HepG2 (cell line): Measurements from ENCODE around the gene TMEM187. TPM values are rescaled to one million over a fixed set of nuclear protein-coding genes. Genes with fewer than 3 reads are reported as not detected.

Source experiments
- ARNT2 ChIP-seq: sonication (generic); formaldehyde crosslinking; IDR thresholded peaks from 2 replicates; pipeline ENCODE4 v1.8.0; 2022; ENCODE audit warnings: mild to moderate bottlenecking, low read depth, missing genetic modification reagents, moderate library complexity
- CCDC6 ChIP-seq: sonication (generic); formaldehyde crosslinking; IDR thresholded peaks from 2 replicates; pipeline ENCODE4 v1.8.1; 2022; ENCODE audit warnings: mild to moderate bottlenecking, missing genetic modification reagents, moderate library complexity
- ISX ChIP-seq: sonication (generic); formaldehyde crosslinking; conservative IDR thresholded peaks from 2 replicates; pipeline ENCODE4 v1.5.0; 2020; ENCODE audit warnings: missing genetic modification reagents
- NFIB ChIP-seq: sonication (generic); formaldehyde crosslinking; IDR thresholded peaks from 2 replicates; pipeline ENCODE4 v1.9.0; 2021; ENCODE audit warnings: missing genetic modification reagents, mild to moderate bottlenecking, borderline replicate concordance
- PRMT3 ChIP-seq: sonication (generic); formaldehyde crosslinking; IDR thresholded peaks from 2 replicates; pipeline ENCODE4 v1.8.1; 2022; ENCODE audit warnings: low read depth, mild to moderate bottlenecking, moderate library complexity, missing genetic modification reagents, borderline replicate concordance
- RBFOX2 ChIP-seq: fragments of 200-400 bp; formaldehyde crosslinking; IDR thresholded peaks from 2 replicates; pipeline ENCODE4 v1.6.1; 2017; ENCODE audit warnings: low read depth, mild to moderate bottlenecking, low read length
- TBL1XR1 ChIP-seq: fragments of 150-350 bp; IDR thresholded peaks from 2 replicates; pipeline ENCODE4 v1.6.1; 2014; ENCODE audit warnings: borderline replicate concordance, low read length; ENCODE audit not compliant: partially characterized antibody
- TBX3 ChIP-seq: fragments of 450-650 bp; IDR thresholded peaks from 2 replicates; pipeline ENCODE4 v1.6.1; 2017; ENCODE audit warnings: antibody characterized with exemption, mild to moderate bottlenecking, inconsistent platforms, borderline replicate concordance
- TP53 ChIP-seq: sonication (generic); formaldehyde crosslinking; conservative IDR thresholded peaks from 2 replicates; pipeline ENCODE4 v1.4.0; 2020; ENCODE audit warnings: missing genetic modification reagents
- ZBTB14 ChIP-seq: sonication (generic); formaldehyde crosslinking; IDR thresholded peaks from 2 replicates; pipeline ENCODE4 v1.4.0; 2020; ENCODE audit warnings: missing genetic modification reagents
- ZHX1 ChIP-seq: sonication (generic); formaldehyde crosslinking; IDR thresholded peaks from 2 replicates; pipeline ENCODE4 v1.8.1; 2022; ENCODE audit warnings: low read depth, mild to moderate bottlenecking, missing genetic modification reagents
- ZNF275 ChIP-seq: sonication (generic); formaldehyde crosslinking; IDR thresholded peaks from 2 replicates; pipeline ENCODE4 v1.8.0; 2022; ENCODE audit warnings: missing genetic modification reagents, mild to moderate bottlenecking, inconsistent platforms, borderline replicate concordance
- ZNF329 ChIP-seq: sonication (generic); formaldehyde crosslinking; IDR thresholded peaks from 2 replicates; pipeline ENCODE4 v1.9.0; 2021; ENCODE audit warnings: low read depth, mild to moderate bottlenecking, missing genetic modification reagents
- ZNF563 ChIP-seq: sonication (generic); formaldehyde crosslinking; IDR thresholded peaks from 2 replicates; pipeline ENCODE4 v1.8.0; 2022; ENCODE audit warnings: mild to moderate bottlenecking, moderate library complexity, missing genetic modification reagents
- ZNF574 ChIP-seq: sonication (generic); formaldehyde crosslinking; IDR thresholded peaks from 2 replicates; pipeline ENCODE4 v1.4.0; 2020; ENCODE audit warnings: missing genetic modification reagents
- ZNF639 ChIP-seq: conservative IDR thresholded peaks from 2 replicates; pipeline ENCODE4 v1.6.1; 2018; ENCODE audit warnings: missing genetic modification reagents
- ZNF850 ChIP-seq: sonication (generic); formaldehyde crosslinking; conservative IDR thresholded peaks from 2 replicates; pipeline ENCODE4 v1.9.0; 2021; ENCODE audit warnings: mild to moderate bottlenecking, missing genetic modification reagents
- ZNF878 ChIP-seq: sonication (generic); formaldehyde crosslinking; IDR thresholded peaks from 2 replicates; pipeline ENCODE4 v1.8.1; 2023; ENCODE audit warnings: mild to moderate bottlenecking, missing genetic modification reagents, moderate library complexity
- polyA plus RNA-seq, 8 experiments: library from polyadenylated mRNA; depleted of rRNA in 3 of 8; stranded (reverse) in 7 of 8; unstranded in 1 of 8; fragments of >200 nt; fragmentation: Illumina TruSeq in 4 of 8; extraction: Trizol in 4 of 8; gene quantifications; 2 replicates each; pipeline versions ENCODE4 v1.2.1 to v1.2.3, GENCODE V29; 2011 to 2016; ENCODE audit warnings: low read depth in 4 of 8, missing spikeins in 1 of 8, mixed read lengths in 1 of 8; ENCODE audit not compliant: insufficient read depth in 1 of 8
- total RNA-seq, 5 experiments: library from RNA; depleted of rRNA; stranded (reverse); fragments of >200 nt; fragmentation: Illumina TruSeq; extraction: Trizol; gene quantifications; 2 replicates each; pipeline ENCODE4 v1.2.3, GENCODE V29; 2016; ENCODE audit warnings: low read depth in 1 of 5

The TMEM187 gene
- total and polyA plus RNA-seq, 2 of the 13 experiments (the other 11 are each of a cell fraction or from before 2014, with no cell fraction given) = 2.2 to 6.2 TPM

- TF ChIP-seq ZNF574 (peak; percentile 56), ZNF329 (CRISPR knock-in tag) (0 out of 2 replicates have a peak, but pooled peaks have one; percentile 19), NFIB (CRISPR knock-in tag) (no peak), ZNF878 (CRISPR knock-in tag) (no peak), ISX (CRISPR knock-in tag) (no peak), ZNF639 (CRISPR knock-in tag) (peak; percentile 50), TP53 (no peak), ZHX1 (CRISPR knock-in tag) (0 out of 2 replicates have a peak, but pooled peaks have one; percentile 25), ZNF850 (CRISPR knock-in tag) (no peak), ARNT2 (CRISPR knock-in tag) (peak; percentile 72; the same call in 1 of the 2 replicates), ZNF275 (CRISPR knock-in tag) (no peak), PRMT3 (CRISPR knock-in tag) (no peak), TBL1XR1 (no peak), ZNF563 (0 out of 2 replicates have a peak, but pooled peaks have one; percentile 25), ZBTB14 (0 out of 2 replicates have a peak, but pooled peaks have one; percentile 37), RBFOX2 (peak; percentile 80), CCDC6 (0 out of 2 replicates have a peak, but pooled peaks have one; percentile 32), TBX3 (no peak)
These were observed 44.4 kb upstream of the TMEM187 start (continued) for GRCh38 chrX:153927922-153928760.
